BLaER1 (cell line): ENCODE measurements around the gene CETP.
A peak's percentile ranks its signal among the peaks of the same experiment; 100 is the strongest.

ENCODE experiments used
- H3K27ac ChIP-seq: shearing (Covaris generic); formaldehyde crosslinking; 2 replicates; pipeline ENCODE4 v1.8.1; 2022
- H3K27me3 ChIP-seq: shearing (Covaris generic); formaldehyde crosslinking; 2 replicates; pipeline ENCODE4 v1.8.1; 2022
- H3K36me3 ChIP-seq: shearing (Covaris generic); formaldehyde crosslinking; 2 replicates; pipeline ENCODE4 v1.8.1; 2022
- H3K4me1 ChIP-seq: shearing (Covaris generic); formaldehyde crosslinking; 2 replicates; pipeline ENCODE4 v1.8.1; 2022
- H3K4me2 ChIP-seq: shearing (Covaris generic); formaldehyde crosslinking; 2 replicates; pipeline ENCODE4 v1.8.1; 2022
- H3K4me3 ChIP-seq: shearing (Covaris generic); formaldehyde crosslinking; 2 replicates; pipeline ENCODE4 v1.8.1; 2022
- H3K9ac ChIP-seq: shearing (Covaris generic); formaldehyde crosslinking; 2 replicates; pipeline ENCODE4 v1.8.1; 2022
- H3K9me3 ChIP-seq: shearing (Covaris generic); formaldehyde crosslinking; 2 replicates; pipeline ENCODE4 v1.8.1; 2022
- H4K20me1 ChIP-seq: shearing (Covaris generic); formaldehyde crosslinking; 2 replicates; pipeline ENCODE4 v1.8.1; 2022
- Cebpa-rat ChIP-seq: shearing (Covaris generic); IDR thresholded peaks from 2 replicates; pipeline ENCODE4 v1.8.1; 2022

The CETP gene

GRCh38 chr16:56935201-56935600 lies 26.5 kb upstream of the CETP start:
- Histone ChIP-seq H3K36me3 (peaks cover 56% of the 10 kb centered on the region), H3K4me3 (peak overlapping the region; percentile 94), H3K9me3 (no peaks in the 10 kb centered on the region), H4K20me1 (peaks cover 78% of the 10 kb centered on the region), H3K27me3 (no peaks in the 10 kb centered on the region), H3K9ac (peak overlapping the region; percentile 99; the same call in 1 of the 2 replicates), H3K4me1 (peaks cover 86% of the 10 kb centered on the region), H3K27ac (no peak overlapping the region), H3K4me2 (peak overlapping the region; percentile 94)
- TF ChIP-seq Cebpa-rat, result no peak

GRCh38 chr16:56936491-56936890 lies 25.3 kb upstream of the CETP start:
- Histone ChIP-seq H3K4me3 (no peak overlapping the region), H3K9ac (no peak overlapping the region), H3K4me2 (peak overlapping the region; percentile 94), H3K27me3 (no peaks in the 10 kb centered on the region), H3K9me3 (no peaks in the 10 kb centered on the region), H3K4me1 (peaks cover 86% of the 10 kb centered on the region), H3K27ac (no peak overlapping the region; the same call in 1 of the 2 replicates), H3K36me3 (peaks cover 69% of the 10 kb centered on the region), H4K20me1 (peaks cover 90% of the 10 kb centered on the region)
- no peak for TF ChIP-seq Cebpa-rat

- Histone ChIP-seq H3K4me1 (peaks cover 88% of the 10 kb centered on the region), H3K27me3 (no peaks in the 10 kb centered on the region), H4K20me1 (peaks cover 90% of the 10 kb centered on the region), H3K36me3 (peaks cover 73% of the 10 kb centered on the region), H3K4me3 (no peak overlapping the region), H3K27ac (no peak overlapping the region; the same call in 1 of the 2 replicates), H3K9ac (no peak overlapping the region), H3K4me2 (no peak overlapping the region), H3K9me3 (no peaks in the 10 kb centered on the region)
- no peak for TF ChIP-seq Cebpa-rat
These were observed 24.8 kb upstream of the CETP start for GRCh38 chr16:56936950-56937349.

GRCh38 chr16:56938664-56939513 lies 22.9 kb upstream of the CETP start:
- TF ChIP-seq Cebpa-rat, result no peak
- Histone ChIP-seq H4K20me1 (peaks cover 82% of the 10 kb centered on the region), H3K4me1 (peaks cover 100% of the 10 kb centered on the region), H3K9ac (no peak overlapping the region), H3K36me3 (peaks cover 92% of the 10 kb centered on the region), H3K4me2 (peak overlapping the region; percentile 69), H3K27me3 (no peaks in the 10 kb centered on the region), H3K9me3 (no peaks in the 10 kb centered on the region), H3K4me3 (no peak overlapping the region), H3K27ac (no peak overlapping the region)

GRCh38 chr16:56939801-56940200 lies 21.9 kb upstream of the CETP start:
- Histone ChIP-seq H3K9me3 (no peaks in the 10 kb centered on the region), H3K4me1 (peaks cover 100% of the 10 kb centered on the region), H3K9ac (no peak overlapping the region), H3K4me2 (peak overlapping the region; percentile 69; the same call in 1 of the 2 replicates), H3K27me3 (no peaks in the 10 kb centered on the region), H4K20me1 (peaks cover 73% of the 10 kb centered on the region), H3K36me3 (peaks cover 98% of the 10 kb centered on the region), H3K4me3 (no peak overlapping the region), H3K27ac (no peak overlapping the region)
- TF ChIP-seq Cebpa-rat, result no peak

DNA sequence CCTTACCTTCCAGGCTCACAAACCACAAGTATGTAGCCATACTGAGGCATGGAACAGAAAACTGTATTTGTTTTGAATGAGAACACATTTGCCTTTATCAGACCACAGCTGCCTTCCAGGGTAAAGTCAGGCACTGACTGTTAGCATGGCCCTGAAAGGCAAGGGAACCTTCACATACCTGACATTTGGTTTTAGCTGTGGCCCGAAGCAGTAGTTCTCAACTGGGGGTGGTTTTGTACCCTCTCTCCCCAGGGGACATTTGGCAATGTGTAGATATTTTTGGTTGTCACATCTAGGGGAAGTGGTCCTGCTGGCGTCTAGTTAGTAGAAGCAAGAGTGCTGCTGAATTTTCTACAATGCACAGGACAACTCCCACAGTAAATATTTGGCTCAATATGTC lies 20.7 kb upstream of the CETP start:
- H3K27ac ChIP-seq, result peak overlapping the region; percentile 16; the same call in 1 of the 2 replicates

GRCh38 chr16:56941856-56942331 lies 19.9 kb upstream of the CETP start:
- H3K36me3 ChIP-seq, result peaks cover 96% of the 10 kb centered on the region
- peak overlapping the region; percentile 74 for H3K4me2 ChIP-seq
- peaks cover 99% of the 10 kb centered on the region for H3K4me1 ChIP-seq
- H3K9me3 ChIP-seq, result no peaks in the 10 kb centered on the region
- H3K27me3 ChIP-seq, result no peaks in the 10 kb centered on the region
- no peak overlapping the region for H3K4me3 ChIP-seq
- no peak for TF ChIP-seq Cebpa-rat
- peak overlapping the region; percentile 67; the same call in 1 of the 2 replicates for H3K27ac ChIP-seq
- no peak overlapping the region for H3K9ac ChIP-seq
- H4K20me1 ChIP-seq, result peaks cover 52% of the 10 kb centered on the region

More for the DNA sequence above, 20.7 kb upstream of the CETP start:
- Histone ChIP-seq H3K4me2 (peak overlapping the region; percentile 69), H4K20me1 (peaks cover 60% of the 10 kb centered on the region), H3K27me3 (no peaks in the 10 kb centered on the region), H3K9me3 (no peaks in the 10 kb centered on the region), H3K9ac (peak overlapping the region; percentile 36; the same call in 1 of the 2 replicates), H3K4me1 (peaks cover 99% of the 10 kb centered on the region), H3K36me3 (peaks cover 96% of the 10 kb centered on the region), H3K4me3 (no peak overlapping the region)
- TF ChIP-seq Cebpa-rat, result no peak

DNA sequence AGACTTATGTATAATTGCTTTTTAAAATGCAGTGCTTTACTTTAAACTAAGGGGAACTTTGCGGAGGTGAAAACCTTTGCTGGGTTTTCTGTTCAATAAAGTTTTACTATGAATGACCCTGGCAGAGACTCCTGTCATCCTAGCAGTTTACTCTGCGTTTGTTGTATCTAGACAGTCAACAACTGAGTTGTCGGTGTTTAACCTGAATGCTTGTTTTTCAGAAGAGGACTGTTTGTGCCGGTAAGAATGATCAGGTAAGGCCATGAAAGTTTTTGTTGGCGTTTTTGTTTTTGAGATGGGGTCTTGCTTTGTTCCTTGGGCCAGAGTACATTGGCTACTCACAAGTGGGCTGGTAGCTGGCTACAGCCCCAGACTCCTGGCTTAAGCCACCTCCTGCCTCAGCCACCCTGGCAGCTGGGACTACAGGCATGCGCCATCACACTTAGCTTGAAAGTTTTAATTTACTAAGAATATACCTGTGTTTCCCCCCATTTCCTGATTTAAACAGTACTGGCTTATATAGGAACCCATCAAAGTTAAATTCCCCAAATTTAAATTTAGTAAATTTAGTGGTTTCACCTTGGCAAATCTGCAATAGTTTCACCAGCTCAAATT lies 17.9 kb upstream of the CETP start:
- no peak overlapping the region for H3K4me3 ChIP-seq
- H3K9me3 ChIP-seq, result no peaks in the 10 kb centered on the region
- peaks cover 36% of the 10 kb centered on the region for H4K20me1 ChIP-seq
- TF ChIP-seq Cebpa-rat, result no peak
- H3K27ac ChIP-seq, result peak overlapping the region; percentile 67
- H3K27me3 ChIP-seq, result no peaks in the 10 kb centered on the region
- peaks cover 78% of the 10 kb centered on the region for H3K36me3 ChIP-seq
- H3K9ac ChIP-seq, result peak overlapping the region; percentile 51
- peak overlapping the region; percentile 74 for H3K4me2 ChIP-seq
- H3K4me1 ChIP-seq, result peaks cover 99% of the 10 kb centered on the region

DNA sequence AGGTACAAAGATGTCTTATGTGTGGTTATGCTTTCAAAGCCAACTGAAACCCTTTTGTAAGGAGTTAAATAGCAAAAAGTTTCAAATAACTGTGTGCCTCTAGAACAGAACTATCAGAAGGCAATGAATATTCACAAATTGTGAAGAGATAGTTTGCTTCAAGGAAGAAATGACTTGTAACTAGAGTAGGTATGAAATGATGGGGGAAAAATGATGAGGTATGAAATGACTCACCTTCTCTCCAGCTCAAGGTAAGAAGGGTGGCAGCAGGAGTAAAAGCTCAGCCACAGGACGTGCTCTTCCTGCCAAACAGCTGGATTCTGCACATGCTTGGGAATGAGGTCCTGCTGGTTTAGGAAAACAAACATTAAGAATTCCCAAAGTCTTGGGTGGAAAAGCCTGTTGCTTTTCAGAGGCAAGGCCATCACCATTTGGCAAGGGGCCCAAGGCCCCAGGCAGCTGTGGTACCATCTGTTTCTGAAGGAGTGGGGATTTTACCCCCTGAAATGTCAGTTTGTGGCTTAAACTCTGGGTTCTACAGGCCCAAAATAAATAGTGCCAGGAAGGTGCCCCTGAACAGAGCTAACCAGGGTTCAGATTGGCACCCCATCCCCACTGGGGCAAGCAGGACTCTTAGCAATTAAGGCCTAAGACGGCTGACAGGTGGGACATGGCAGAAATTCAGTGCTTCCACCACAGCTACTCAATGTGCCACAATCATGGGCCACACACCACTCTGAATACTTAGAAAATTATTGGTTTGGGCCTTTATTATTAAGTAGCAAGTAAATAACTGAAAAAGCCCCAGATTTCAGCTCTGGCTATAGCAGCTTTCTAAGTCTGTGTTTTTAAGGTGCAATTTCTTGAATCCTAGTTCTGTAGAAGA lies 16.6 kb upstream of the CETP start:
- H3K4me2 ChIP-seq, result peak overlapping the region; percentile 74
- peak overlapping the region; percentile 51; the same call in 1 of the 2 replicates for H3K9ac ChIP-seq
- peak overlapping the region; percentile 67 for H3K27ac ChIP-seq
- no peak overlapping the region for H3K4me3 ChIP-seq
- peaks cover 23% of the 10 kb centered on the region; the same call in 1 of the 2 replicates for H4K20me1 ChIP-seq
- H3K9me3 ChIP-seq, result no peaks in the 10 kb centered on the region
- H3K4me1 ChIP-seq, result peaks cover 99% of the 10 kb centered on the region
- no peaks in the 10 kb centered on the region for H3K27me3 ChIP-seq
- H3K36me3 ChIP-seq, result peaks cover 65% of the 10 kb centered on the region
- no peak for TF ChIP-seq Cebpa-rat
